ENCODE results near the gene AMHR2.
"Not testable (repeated sequence)": the region's sequence is repeated elsewhere in the genome, so short reads cannot be mapped to it uniquely, and the experiment has no call there.

AMHR2 gene

DNA sequence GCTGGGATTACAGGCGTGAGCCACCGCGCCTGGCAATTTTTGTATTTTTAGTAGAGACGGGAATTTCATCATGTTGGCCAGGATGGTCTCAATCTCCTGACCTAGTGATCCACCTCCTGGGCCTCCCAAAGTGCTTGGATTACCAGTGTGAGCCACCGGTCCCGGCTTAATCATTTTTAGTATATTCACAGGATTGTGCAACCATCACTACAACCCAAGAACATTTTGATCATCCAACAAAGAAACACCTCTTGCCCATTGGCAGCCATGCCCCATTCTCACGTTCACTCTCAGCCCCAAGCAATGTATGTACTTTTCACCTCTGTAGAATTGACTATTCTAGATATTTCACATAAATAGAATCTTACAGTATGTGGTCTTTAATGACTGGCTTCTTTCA lies 23.8 kb upstream of the AMHR2 start:
- Histone ChIP-seq H3K4me3 (no peak overlapping the region), H3K27ac (no peak overlapping the region)
- no peak for DNase-seq (ENCODE audit: low spot score)
- TF ChIP-seq, protein P1, sequence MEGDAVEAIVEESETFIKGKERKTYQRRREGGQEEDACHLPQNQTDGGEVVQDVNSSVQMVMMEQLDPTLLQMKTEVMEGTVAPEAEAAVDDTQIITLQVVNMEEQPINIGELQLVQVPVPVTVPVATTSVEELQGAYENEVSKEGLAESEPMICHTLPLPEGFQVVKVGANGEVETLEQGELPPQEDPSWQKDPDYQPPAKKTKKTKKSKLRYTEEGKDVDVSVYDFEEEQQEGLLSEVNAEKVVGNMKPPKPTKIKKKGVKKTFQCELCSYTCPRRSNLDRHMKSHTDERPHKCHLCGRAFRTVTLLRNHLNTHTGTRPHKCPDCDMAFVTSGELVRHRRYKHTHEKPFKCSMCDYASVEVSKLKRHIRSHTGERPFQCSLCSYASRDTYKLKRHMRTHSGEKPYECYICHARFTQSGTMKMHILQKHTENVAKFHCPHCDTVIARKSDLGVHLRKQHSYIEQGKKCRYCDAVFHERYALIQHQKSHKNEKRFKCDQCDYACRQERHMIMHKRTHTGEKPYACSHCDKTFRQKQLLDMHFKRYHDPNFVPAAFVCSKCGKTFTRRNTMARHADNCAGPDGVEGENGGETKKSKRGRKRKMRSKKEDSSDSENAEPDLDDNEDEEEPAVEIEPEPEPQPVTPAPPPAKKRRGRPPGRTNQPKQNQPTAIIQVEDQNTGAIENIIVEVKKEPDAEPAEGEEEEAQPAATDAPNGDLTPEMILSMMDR (IDR thresholded peaks at IDR 0.05), result no peak

DNA sequence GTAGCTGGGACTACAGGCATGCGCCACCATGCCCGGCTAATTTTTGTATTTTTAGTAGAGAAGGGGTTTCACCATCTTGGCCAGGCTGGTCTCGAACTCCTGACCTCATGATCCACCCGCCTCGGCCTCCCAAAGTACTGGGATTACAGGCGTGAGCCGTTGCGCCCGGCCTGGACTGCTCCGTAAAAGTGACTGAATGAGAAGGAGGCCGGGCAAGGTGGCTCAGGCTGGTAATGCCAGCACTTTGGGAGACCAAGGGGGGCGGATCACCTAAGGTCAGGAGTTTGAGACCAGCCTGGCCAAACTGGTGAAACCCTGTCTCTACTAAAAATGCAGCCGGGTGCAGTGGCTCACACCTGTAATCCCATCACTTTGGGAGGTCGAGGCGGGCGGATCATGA lies 21.3 kb upstream of the AMHR2 start:
- H3K27ac ChIP-seq; H3K4me3 ChIP-seq; DNase-seq (ENCODE audit: low spot score): not testable (repeated sequence)

DNA sequence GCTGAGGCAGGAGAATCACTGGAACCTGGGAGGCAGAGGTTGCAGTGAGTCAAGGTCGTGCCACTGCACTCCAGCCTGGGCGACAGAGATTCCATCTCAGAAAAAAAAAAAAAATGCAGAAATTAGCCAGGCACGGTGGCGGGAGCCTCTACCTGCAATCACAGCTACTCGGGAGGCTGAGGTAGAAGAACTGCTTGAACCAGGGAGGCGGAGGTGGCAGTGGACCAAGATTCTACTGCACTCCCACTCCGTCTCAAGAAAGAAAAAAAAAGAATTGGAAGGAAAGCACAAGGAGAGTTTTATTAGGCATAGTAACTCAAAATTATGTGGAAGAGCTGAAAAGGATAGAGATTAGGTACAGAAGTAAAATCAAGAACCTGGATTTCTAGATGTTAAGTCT lies 20.8 kb upstream of the AMHR2 start:
- TF ChIP-seq, protein P1 (IDR thresholded peaks at IDR 0.05), result no peak
- Histone ChIP-seq H3K27ac (no peak overlapping the region), H3K4me3 (no peak overlapping the region)
- DNase-seq (ENCODE audit: low spot score), result no peak

DNA sequence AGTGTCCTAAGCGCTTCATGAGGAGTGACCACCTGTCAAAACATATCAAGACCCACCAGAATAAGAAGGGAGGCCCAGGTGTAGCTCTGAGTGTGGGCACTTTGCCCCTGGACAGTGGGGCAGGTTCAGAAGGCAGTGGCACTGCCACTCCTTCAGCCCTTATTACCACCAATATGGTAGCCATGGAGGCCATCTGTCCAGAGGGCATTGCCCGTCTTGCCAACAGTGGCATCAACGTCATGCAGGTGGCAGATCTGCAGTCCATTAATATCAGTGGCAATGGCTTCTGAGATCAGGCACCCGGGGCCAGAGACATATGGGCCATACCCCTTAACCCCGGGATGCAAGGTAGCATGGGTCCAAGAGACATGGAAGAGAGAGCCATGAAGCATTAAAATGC lies 12.7 kb upstream of the AMHR2 start:
- Histone ChIP-seq H3K27ac (no peak overlapping the region), H3K4me3 (no peak overlapping the region)
- DNase-seq (ENCODE audit: low spot score), result no peak
- TF ChIP-seq, protein P1 (IDR thresholded peaks at IDR 0.05), result no peak

DNA sequence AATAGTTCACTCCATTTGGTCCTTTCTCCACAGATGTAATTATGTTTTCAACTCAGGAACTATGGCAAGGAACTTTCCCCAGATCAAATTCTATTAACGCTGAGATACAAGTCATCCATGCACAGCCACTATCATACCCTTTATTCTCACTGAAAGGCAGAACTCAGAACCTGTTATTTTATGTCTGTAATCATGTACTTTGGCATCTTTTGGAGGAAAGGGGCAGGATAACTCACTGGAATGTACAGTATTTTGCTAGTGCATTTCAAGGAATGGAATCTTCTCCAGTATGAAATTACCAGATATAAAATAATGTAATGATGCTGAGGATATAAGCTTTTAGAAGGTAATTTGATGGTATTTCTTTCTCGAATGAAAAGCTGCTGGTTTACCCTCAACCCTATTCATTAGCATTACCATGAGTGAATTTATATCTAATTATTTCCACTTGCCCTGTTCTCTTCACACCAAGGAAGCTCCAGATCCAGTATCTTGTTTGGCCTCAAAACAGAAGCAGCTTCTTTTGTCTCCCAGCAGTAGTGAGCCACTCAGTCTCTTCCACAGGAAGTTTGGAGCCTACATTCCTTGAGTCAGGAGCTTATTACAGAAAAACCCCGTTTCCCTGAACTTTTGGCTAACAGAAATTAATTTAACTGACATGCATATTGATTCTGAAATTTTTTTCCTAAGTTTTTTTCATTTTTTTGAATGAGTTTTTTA lies 10.0 kb upstream of the AMHR2 start:
- no peak for DNase-seq (ENCODE audit: low spot score)
- TF ChIP-seq, protein P1 (IDR thresholded peaks at IDR 0.05), result no peak
- H3K4me3 ChIP-seq, result no peak overlapping the region
- H3K27ac ChIP-seq, result no peak overlapping the region

DNA sequence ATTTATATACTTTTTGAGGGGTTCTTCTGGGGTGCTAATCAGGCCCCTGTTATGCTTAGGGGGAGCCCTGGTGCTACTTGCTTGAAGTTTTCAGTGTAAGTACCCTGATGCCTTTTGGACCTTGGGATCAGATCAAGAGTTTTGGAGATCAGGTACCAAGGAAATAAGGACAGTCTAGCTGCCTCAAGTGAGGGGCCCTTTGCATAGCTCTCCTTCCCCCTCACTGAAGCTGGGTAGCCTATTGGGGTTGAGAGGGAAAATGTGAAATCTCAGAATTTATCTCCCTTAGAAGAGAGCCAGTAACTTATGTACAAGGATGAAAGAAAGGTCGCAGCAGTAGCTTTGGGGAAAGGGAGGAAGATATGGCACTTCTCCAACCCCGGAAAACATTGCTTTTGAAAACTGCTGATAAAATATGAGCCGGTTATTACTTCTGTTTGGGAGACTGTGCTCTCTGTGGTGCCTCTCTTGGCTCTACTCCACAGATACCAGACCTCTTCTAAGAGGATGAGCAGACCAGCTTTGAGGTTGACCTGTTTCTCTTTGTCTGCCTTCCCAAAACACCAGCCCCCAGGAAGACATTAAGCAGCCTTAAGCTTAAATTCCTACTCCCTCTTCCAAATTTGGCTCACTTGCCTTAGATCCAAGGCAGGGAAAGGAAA lies 8.8 kb upstream of the AMHR2 start:
- DNase-seq (ENCODE audit: low spot score), result no peak
- peak overlapping the region in 1 of 2 donors; percentile 3 for H3K27ac ChIP-seq
- TF ChIP-seq, protein P1 (IDR thresholded peaks at IDR 0.05), result no peak

DNA sequence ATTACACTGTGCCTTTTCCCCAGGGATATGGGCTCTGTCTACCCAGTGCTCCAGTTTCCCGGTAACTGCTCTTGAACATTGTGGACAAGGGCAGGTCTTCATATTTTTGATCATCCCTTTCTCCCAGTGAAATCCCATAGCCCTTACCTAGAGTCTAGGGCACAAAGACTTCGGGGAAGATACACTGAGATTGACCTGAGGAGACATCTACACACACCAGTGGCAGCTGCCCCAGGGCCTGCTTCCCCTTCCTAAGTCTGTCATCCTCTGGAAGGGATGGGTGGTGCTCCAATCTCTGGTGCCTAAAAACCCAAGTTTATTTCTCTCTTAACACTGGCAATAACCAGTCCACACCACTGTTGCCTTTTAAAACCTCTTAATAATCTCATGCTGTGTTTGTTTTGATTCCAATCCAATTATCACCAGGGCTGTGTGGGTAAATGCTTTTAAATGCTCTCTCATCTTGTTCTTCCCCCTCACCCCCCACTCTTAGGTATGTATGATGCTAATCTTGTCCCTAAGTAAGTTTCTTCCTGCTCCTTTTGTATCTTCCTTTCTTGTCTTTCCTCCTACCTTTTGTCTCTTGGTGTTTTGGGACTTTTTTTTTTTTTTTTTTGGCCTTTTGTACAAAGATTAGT lies 7.8 kb upstream of the AMHR2 start:
- DNase-seq (ENCODE audit: low spot score); H3K27ac ChIP-seq; H3K4me3 ChIP-seq: not testable (repeated sequence)

More for the DNA sequence above, 8.8 kb upstream of the AMHR2 start:
- H3K4me3 ChIP-seq, result no peak overlapping the region

DNA sequence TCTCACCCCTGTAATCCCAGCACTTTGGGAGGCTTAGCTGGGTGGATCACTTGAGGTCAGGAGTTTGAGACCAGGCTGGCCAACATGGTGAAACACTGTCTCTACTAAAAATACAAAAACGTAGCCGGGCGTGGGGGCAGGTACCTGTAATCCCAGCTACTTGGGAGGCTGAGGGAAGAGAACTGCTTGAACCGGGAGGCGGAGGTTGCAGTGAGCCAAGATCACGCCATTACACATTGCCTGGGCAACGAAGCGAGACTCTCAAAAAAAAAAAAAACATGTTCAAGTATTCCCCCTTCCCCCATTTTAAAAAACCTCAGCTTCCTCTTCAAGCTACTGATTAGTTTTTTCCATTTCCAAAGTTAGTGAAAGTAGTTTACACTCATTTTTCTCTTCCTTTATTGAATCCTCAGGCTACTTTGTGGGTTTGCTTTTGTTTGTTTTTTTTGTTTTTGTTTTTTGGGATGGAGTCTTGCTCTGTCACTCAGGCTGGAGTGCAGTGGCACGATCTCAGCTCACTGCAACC lies 6.3 kb upstream of the AMHR2 start:
- not testable (repeated sequence) for H3K4me3 ChIP-seq; DNase-seq (ENCODE audit: low spot score); H3K27ac ChIP-seq

Data from coronary artery (tissue), 2 donors.